ENCODE results near the gene HOOK2. TPM values are rescaled to one million over a fixed set of nuclear protein-coding genes. Genes with fewer than 3 reads are reported as not detected.
A peak's percentile ranks its signal among the peaks of the same experiment; 100 is the strongest.

HOOK2 gene
- total RNA-seq, 1 experiment from 2014 or later, result 70.0 TPM

GRCh38 chr19:12769689-12770088, 5.7 kb downstream of the HOOK2 start (continued):
- TF ChIP-seq STAT6 (CRISPR knock-in tag; conservative IDR thresholded peaks at IDR 0.05; ENCODE audit: low read depth) (no peak), ATF1 (CRISPR knock-in tag; IDR thresholded peaks at IDR 0.05) (no peak), ATF3 (CRISPR knock-in tag; conservative IDR thresholded peaks at IDR 0.05) (no peak), ZNF317 (CRISPR knock-in tag; IDR thresholded peaks at IDR 0.05; ENCODE audit: borderline replicate concordance, low read depth) (no peak), JAZF1 (CRISPR knock-in tag; IDR thresholded peaks at IDR 0.05) (no peak), GRHL2 (CRISPR knock-in tag; IDR thresholded peaks at IDR 0.05; ENCODE audit: insufficient replicate concordance, severe bottlenecking) (no peak), USF2 (CRISPR knock-in tag; IDR thresholded peaks at IDR 0.05) (no peak; the same call in 1 of the 2 replicates), MLX (CRISPR knock-in tag; IDR thresholded peaks at IDR 0.05) (no peak), ZNF121 (CRISPR knock-in tag; IDR thresholded peaks at IDR 0.05) (no peak), NR2C2 (CRISPR knock-in tag; IDR thresholded peaks at IDR 0.05) (no peak), ERG (CRISPR knock-in tag; IDR thresholded peaks at IDR 0.05) (no peak), USF1 (CRISPR knock-in tag; IDR thresholded peaks at IDR 0.05) (peak; percentile 65; the same call in 1 of the 2 replicates), ZNF263 (CRISPR knock-in tag; IDR thresholded peaks at IDR 0.05; ENCODE audit: low read depth) (no peak), NR1H2 (CRISPR knock-in tag; IDR thresholded peaks at IDR 0.05) (no peak), MXD4 (CRISPR knock-in tag; IDR thresholded peaks at IDR 0.05; ENCODE audit: borderline replicate concordance) (no peak), E2F4 (CRISPR knock-in tag; IDR thresholded peaks at IDR 0.05; ENCODE audit: borderline replicate concordance, low read depth) (no peak), SOX15 (CRISPR knock-in tag; IDR thresholded peaks at IDR 0.05) (no peak), ATF6 (CRISPR knock-in tag; IDR thresholded peaks at IDR 0.05) (no peak), HMGA2 (CRISPR knock-in tag; IDR thresholded peaks at IDR 0.05) (no peak), EMX1 (CRISPR knock-in tag; IDR thresholded peaks at IDR 0.05) (no peak), MAX (CRISPR knock-in tag; IDR thresholded peaks at IDR 0.05) (peak; percentile 93), ZSCAN18 (CRISPR knock-in tag; IDR thresholded peaks at IDR 0.05) (no peak), FOXK1 (CRISPR knock-in tag; IDR thresholded peaks at IDR 0.05) (peak; percentile 80; the same call in 1 of the 2 replicates), KAT7 (CRISPR knock-in tag; IDR thresholded peaks at IDR 0.05; ENCODE audit: borderline replicate concordance) (no peak), ZNF423 (CRISPR knock-in tag; IDR thresholded peaks at IDR 0.05) (no peak), SP1 (CRISPR knock-in tag; conservative IDR thresholded peaks at IDR 0.05) (peak; percentile 91), NR3C1 (CRISPR knock-in tag; conservative IDR thresholded peaks at IDR 0.05; ENCODE audit: low read depth) (no peak)
